NCI-H1436 (cell line): ENCODE data around the gene NCOA3.
A peak's percentile ranks its signal among the peaks of the same experiment; 100 is the strongest.
"Not testable (repeated sequence)": the region's sequence is repeated elsewhere in the genome, so short reads cannot be mapped to it uniquely, and the experiment has no call there.

Source experiments
- DNase-seq: peaks from one replicate; lab custom pipeline; 2025; lab: John Stamatoyannopoulos, UW

The NCOA3 gene

DNA sequence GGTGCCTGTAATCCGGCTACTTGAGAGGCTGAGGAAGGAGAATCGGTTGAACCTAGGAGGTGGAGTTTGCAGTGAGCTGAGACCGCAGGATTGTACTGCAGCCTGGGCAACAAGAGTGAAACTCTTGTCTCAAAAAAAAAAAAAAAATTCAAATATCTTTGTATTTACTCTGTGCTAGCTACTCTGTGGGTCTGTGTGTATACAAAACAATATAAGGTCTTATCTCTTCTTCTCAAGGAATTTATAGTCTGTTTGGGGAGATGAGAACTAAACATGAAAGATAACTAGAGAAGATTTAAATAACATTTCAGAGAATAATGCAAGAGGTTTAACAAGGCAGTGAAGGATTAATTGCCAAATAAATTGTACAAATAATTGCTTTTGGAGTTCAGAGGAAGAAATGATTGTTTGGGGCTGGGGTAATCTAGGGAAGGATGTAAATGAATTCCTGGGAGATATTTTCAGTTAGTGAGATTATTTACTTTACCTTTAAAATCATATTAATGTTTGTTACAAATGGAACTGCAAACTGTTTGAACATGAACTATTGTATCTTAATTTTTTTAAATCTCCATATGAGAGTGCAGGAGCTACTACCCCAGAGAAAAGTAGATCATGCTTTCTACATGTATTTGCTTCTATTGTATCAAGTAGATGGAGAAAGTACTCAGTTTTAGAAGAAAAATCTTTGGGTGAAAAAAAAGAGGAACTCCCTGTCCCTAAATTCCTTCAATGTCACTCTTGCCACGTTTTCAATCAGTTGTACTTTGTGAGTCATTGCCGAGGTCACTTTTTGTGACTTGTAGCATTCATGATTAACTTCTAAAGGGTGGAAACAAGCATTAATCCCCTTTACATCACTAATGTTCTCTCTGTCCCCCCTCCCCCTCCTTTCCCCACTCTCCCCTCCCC is 39.0 kb downstream of the NCOA3 start:
- no peak for DNase-seq

GRCh38 chr20:47541355-47541922 is 39.8 kb downstream of the NCOA3 start:
- no peak for DNase-seq

- no peak for DNase-seq
Observed at GRCh38 chr20:47543006-47543431, 41.3 kb downstream of the NCOA3 start.

DNA sequence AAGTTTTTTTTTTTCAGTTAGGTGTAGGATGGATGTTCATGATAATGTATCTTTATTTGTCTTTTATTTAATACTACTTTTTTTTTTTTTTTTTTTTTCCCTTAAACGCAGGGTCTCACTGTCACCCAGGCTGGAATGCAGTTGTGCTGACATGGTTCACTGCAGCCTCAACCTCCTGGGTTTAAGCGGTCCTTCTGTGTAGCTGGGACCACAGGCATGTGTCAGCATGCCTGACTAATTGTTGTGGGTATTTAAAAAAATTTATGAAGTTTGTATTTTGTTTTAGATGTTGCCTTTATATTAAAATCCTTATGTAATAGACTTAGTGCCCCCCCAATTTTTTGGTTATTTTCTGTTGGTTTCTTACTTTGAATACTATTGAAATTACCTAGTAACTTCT is 42.6 kb downstream of the NCOA3 start:
- DNase-seq: no peak

DNA sequence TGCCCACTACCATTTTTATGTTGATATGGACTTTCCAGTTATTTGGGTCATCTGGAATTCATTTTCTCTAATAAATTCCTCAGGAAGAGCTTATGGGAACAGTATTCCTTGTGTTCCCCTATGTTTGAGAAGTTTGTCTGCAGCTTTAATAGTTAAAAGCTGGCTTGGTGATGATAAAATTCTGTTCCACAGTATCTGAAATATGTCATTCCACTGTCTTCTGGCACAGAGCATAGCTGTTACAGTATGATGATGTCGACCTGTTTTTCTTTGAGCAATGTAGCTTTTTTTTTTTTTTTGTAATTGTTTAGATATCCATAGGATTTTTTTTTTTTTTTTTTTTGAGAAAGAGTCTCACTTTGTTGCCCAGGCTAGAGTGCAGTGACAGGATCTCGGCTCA is 43.2 kb downstream of the NCOA3 start:
- DNase-seq: no peak

DNA sequence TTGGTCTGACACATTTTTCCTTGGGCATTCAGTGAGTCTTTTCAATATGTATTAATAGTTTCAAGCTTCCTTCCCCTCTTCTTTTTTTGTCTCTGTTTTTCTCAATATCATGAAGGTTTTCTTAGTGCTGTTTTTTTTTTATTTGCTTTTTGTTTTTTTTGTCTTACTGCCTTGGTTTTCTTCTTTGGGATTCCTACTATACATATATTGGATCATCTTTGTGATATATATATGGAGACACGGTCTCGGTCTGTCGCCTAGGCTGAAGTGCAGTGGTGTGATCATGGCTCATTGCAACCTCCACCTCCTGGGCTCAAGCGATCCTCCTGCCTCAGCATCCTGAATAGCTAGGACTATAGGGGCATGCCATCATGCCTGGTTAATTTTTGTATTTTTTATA is 43.8 kb downstream of the NCOA3 start:
- no peak for DNase-seq

DNA sequence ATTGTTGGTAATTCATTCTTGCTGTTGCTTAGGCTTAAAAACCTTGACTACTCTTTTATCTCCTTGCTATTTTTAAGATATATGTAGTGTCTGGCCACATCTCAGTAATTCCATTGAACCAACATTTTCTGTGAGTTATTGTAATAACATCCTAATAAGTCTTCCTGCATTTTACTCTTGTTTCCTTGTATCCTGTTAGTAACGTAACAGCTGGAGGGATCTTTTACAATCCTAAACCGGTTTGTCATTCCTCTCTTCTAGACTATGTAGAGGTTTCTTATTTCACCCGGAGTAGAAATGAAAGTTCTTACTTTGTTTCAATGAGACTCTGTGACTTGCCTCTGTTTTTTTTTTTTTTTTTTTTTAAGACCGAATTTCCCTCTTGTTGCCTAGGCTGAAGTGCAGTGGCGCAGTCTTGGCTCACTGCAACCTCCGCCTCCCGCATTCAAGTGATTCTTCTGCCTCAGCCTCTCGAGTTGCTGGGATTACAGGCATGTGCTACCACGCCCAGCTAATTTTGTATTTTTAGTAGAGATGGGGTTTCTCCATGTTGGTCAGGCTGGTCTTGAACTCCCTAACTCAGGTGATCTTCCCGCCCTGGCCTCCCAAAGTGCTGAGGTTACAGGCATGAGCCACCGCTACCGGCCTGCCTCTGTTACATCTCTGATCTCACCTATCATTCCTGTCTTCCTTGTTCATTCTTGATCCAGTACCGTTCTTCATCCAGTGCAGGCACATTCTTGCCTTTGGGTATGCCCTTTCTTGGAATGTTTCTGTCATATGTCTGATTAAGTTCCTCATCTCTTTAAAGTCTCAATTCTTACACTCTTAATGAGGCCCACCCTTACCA is 44.7 kb downstream of the NCOA3 start:
- no peak for DNase-seq

DNA sequence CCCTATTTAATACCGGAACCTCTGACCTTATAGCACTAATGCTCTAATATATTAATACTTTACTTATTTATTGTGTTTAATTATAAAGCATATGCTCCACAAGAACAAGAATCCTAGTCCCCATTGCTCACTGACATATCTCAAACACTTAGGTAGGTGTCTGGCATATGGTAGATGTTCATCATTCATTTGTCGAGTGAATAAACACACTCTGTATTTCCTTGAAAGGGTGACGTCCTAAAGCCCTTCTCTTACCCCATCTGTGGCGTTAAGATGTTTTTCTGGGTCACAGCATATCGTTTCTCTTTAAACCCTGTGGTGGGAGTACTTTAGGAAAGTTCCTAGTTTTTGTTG is 45.3 kb downstream of the NCOA3 start:
- no peak for DNase-seq

- DNase-seq: no peak
Observed at GRCh38 chr20:47549671-47550070, 48.0 kb downstream of the NCOA3 start.

DNA sequence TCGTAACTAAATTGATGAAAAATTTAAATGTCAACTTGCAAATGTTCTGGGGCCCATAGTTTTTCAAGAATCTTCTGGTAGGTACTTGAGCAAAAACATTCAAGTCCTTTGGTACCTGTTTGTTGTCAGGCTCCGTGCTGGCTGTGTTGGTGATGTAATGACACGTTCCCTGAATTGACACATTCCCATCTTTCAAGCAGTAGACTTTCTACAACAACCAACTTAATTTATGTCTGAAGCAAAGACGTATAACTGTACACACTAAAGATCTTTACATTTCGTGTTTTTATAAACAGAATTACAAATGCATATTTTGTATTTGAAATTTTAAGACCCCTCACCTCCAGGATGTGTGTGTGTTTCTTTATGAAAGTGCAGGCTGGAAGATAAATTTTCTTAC is 49.5 kb downstream of the NCOA3 start:
- no peak for DNase-seq

- DNase-seq: peak; percentile 28
Observed at GRCh38 chr20:47551841-47552240, 50.2 kb downstream of the NCOA3 start.

GRCh38 chr20:47552996-47553395 is 51.3 kb downstream of the NCOA3 start:
- DNase-seq: no peak

- not testable (repeated sequence) for DNase-seq
Observed at GRCh38 chr20:47553594-47554235, 52.0 kb downstream of the NCOA3 start.

DNA sequence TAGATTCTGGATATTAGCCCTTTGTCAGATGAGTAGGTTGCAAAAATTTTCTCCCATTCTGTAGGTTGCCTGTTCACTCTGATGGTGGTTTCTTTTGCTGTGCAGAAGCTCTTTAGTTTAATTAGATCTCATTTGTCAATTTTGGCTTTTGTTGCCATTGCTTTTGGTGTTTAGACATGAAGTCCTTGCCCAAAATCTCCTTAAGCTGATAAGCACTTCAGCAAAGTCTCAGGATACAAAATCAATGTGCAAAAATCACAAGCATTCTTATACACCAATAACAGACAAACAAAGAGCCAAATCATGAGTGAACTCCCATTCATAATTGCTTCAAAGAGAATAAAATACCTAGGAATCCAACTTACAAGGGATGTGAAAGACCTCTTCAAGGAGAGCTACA is 52.6 kb downstream of the NCOA3 start:
- DNase-seq: not testable (repeated sequence)

- no peak for DNase-seq
Observed at GRCh38 chr20:47557218-47557617, 55.5 kb downstream of the NCOA3 start.

- DNase-seq: no peak
Observed at GRCh38 chr20:47557791-47558190, 56.1 kb downstream of the NCOA3 start.

DNA sequence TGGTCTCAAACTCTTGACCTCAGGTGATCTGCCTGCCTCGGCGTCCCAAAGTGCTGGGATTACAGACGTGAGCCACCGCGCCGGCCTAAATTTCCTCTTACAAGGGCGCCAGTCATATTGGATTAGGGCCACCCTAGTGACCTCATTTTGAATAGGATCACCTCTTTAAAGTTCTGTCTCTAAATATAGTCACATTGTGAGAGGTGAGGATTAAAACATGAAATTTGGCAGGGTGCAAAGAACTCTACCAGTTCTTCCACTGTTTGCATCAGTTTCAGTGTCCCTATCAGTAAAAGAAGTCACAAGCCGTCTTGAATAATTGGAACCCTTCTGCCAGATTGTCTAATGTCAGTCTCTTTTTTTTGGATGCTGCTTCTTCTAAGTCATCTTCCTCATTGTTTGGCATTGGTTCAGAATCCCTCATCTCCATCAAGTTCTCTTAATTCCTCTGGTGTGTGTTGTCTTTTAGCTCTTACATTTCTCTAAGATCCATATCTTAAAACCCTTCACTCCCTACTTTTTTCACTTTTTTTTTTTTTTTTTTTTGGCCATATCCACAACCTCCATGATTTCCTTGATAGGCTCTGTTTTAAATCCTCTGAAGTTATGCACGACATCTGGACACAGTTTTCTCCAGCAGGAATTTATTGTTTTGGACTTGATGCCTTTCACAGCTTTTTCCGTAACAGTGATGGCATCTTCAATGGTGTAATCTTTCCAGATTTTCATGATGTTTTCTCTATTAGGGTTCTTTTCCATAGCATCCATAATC is 56.8 kb downstream of the NCOA3 start:
- no peak for DNase-seq

GRCh38 chr20:47559141-47559540 is 57.5 kb downstream of the NCOA3 start:
- no peak for DNase-seq

- no peak for DNase-seq
Observed at GRCh38 chr20:47561180-47561579, 59.5 kb downstream of the NCOA3 start.

DNA sequence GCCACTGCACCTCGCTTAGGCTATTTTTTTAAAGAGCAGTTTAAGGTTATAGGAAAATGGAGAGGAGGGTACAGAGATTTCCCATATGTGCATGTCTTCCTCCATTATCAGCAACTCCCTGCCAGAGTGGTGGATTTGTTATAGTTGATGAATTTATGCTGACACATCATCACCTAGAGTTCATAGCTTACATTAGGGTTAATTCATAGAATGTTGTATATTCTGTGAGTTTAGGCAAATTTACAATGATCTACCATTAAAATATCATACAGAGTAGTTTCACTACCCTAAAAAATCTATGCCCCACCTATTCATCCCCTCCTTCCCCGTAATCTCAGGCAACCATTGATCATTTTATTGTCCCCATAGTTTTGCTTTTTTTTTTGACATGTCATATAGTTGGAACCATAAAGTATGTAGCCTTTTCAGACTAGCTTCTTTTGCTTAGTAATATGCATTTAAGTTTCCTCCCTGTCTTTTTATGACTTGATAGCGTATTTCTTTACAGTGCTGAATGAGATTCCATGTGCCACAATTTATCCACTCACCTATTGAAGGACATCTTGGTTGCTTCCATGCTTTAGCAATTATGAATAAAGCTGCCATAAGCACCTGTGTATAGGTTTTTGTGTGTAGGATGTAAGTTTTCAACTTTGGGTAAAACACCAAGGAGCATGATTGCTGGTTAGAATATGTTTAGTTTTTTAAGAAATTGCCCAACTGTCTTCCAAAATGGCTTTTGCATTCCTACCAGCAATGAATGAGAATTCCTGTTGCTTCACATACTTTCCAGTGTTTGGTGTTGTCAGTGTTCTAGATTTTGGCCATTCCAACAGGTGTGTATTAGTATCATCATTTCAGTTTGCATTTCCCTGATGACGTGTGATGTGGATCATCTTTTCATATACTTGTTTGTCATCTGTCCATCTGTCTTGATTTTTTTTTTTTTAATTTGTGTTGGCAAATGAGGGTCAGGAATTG is 60.2 kb downstream of the NCOA3 start:
- DNase-seq: no peak
